Left lung (tissue), 10 donors: ENCODE results near the gene CRYBG2. TPM values are rescaled to one million over a fixed set of nuclear protein-coding genes. Genes with fewer than 3 reads are reported as not detected.
"Not testable (repeated sequence)": the region's sequence is repeated elsewhere in the genome, so short reads cannot be mapped to it uniquely, and the experiment has no call there.

Experiments used
- ATAC-seq: fragments of 200-7000 bp; cut with Tn5 transposase; one replicate; pipeline ENCODE4 v1.9.1; 2020; ENCODE audit warnings: moderate library complexity
- DNase-seq, 4 donors: peaks; one replicate each; pipeline ENCODE4 v3.0.0-alpha.2; 2013 to 2020
- H3K27ac ChIP-seq, 2 donors: fragments of 200-600 bp; sonication (generic) in 1 of 2; one replicate each; pipeline versions ENCODE4 v1.5.0 to v1.8.0; 2020 to 2021
- H3K27me3 ChIP-seq, 2 donors: fragments of 200-600 bp; sonication (generic) in 1 of 2; one replicate each; pipeline versions ENCODE4 v1.5.0 to v1.8.0; 2020 to 2021
- H3K36me3 ChIP-seq, 2 donors: fragments of 200-600 bp; sonication (generic) in 1 of 2; one replicate each; pipeline versions ENCODE4 v1.5.0 to v1.8.0; 2020 to 2021
- H3K4me1 ChIP-seq, 2 donors: fragments of 200-600 bp; one replicate each; pipeline ENCODE4 v1.8.0; 2021
- H3K4me3 ChIP-seq, 2 donors: fragments of 200-600 bp; sonication (generic) in 1 of 2; one replicate each; pipeline versions ENCODE4 v1.5.0 to v1.8.0; 2020 to 2021; ENCODE audit warnings: mild to moderate bottlenecking in 1 of 2
- H3K9me3 ChIP-seq, 2 donors: fragments of 200-600 bp; sonication (generic) in 1 of 2; one replicate each; pipeline versions ENCODE4 v1.5.0 to v1.8.0; 2020 to 2021
- intact Hi-C, 2 donors: fragments of 100-400 bp; cut with DNase I; formaldehyde crosslinking; loops; one replicate each; pipeline versions ENCODE4 v1.11.2 to v1.14.2; 2022
- polyA plus RNA-seq, 6 donors: library from polyadenylated mRNA; unstranded; fragments of 120-200 nt; gene quantifications; one replicate each; pipeline ENCODE4 v1.2.1, GENCODE V29; 2013; ENCODE audit not compliant: insufficient read length in 6 of 6
- total RNA-seq, 2 donors: library from RNA; stranded (reverse); fragmentation: NEBNext Ultra II Directional; extraction: Animal tissue kit (Norgen Biotek cat#: 25700); gene quantifications; one replicate each; pipeline ENCODE4 v1.2.1, GENCODE V29; 2021
- TF ChIP-seq, protein P1 (sequence below), 2 donors: fragments of 200-600 bp; sonication (generic) in 1 of 2; IDR thresholded peaks; one replicate each; pipeline versions ENCODE4 v1.5.0 to v1.8.0; 2021; ENCODE audit warnings: antibody characterized with exemption in 2 of 2
- donor health status: DM: no; HTN: yes; CAD: no.
- donor health status: DM: no; HTN: no; CAD: no.

CRYBG2 gene
- total and polyA plus RNA-seq, 8 donors: 0.94 to 7.6 (median 1.7) TPM

DNA sequence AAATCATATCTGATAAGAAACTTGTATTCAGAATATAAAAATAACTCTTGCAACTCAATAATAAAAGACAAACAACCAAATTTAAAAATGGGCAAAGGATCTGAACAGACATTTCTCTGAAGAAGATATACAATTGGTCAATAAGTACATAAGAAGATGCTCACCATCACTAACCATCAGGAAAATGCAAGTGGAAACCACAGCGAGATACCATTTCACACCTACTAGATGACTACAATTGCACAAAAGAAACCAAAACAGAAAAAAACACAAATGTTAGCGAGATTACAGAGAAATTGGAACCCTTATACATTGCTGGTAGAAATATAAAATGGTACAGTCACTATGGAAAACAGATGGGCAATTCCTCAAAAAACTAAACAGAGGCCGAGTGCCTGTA, 30.1 kb upstream of the CRYBG2 start:
- no peak for ATAC-seq
- Histone ChIP-seq H3K36me3 (no peaks in the 10 kb centered on the region), H3K4me3 (no peak overlapping the region), H3K9me3 (no peaks in the 10 kb centered on the region), H3K27ac (no peak overlapping the region), H3K27me3 (peaks cover 0 to 27% of the 10 kb centered on the region in 2 donors), H3K4me1 (no peaks in the 10 kb centered on the region)
- DNase-seq: no peak
- intact Hi-C loops: no loop called here
- TF ChIP-seq, protein P1, sequence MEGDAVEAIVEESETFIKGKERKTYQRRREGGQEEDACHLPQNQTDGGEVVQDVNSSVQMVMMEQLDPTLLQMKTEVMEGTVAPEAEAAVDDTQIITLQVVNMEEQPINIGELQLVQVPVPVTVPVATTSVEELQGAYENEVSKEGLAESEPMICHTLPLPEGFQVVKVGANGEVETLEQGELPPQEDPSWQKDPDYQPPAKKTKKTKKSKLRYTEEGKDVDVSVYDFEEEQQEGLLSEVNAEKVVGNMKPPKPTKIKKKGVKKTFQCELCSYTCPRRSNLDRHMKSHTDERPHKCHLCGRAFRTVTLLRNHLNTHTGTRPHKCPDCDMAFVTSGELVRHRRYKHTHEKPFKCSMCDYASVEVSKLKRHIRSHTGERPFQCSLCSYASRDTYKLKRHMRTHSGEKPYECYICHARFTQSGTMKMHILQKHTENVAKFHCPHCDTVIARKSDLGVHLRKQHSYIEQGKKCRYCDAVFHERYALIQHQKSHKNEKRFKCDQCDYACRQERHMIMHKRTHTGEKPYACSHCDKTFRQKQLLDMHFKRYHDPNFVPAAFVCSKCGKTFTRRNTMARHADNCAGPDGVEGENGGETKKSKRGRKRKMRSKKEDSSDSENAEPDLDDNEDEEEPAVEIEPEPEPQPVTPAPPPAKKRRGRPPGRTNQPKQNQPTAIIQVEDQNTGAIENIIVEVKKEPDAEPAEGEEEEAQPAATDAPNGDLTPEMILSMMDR (IDR thresholded peaks at IDR 0.05): no peak

DNA sequence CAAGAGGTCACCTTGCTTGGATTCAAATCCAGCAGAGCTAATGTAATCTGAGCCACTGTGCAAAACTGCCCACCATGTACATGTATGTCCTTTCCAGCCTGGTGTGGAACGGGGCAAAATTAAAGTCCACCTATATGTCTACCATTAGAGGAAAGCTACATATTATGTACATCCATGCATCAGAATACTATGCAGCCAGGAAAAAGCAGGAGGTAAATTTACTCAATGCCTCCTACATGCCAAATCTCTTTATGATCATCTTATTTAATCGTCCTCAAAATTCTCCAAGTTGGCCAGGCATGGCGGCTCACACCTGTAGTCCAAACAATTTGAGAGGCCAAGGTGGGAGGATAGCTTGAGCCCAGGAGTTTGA, 24.9 kb upstream of the CRYBG2 start:
- TF ChIP-seq, protein P1 (IDR thresholded peaks at IDR 0.05): no peak
- no peaks in the 10 kb centered on the region for H3K36me3 ChIP-seq
- H3K4me3 ChIP-seq: no peak overlapping the region
- intact Hi-C loops: no loop called here
- DNase-seq: no peak
- no peak overlapping the region for H3K27ac ChIP-seq
- peaks cover 0 to 18% of the 10 kb centered on the region in 2 donors for H3K4me1 ChIP-seq
- H3K9me3 ChIP-seq: no peaks in the 10 kb centered on the region
- peaks cover 0 to 11% of the 10 kb centered on the region in 2 donors for H3K27me3 ChIP-seq
- no peak for ATAC-seq

DNA sequence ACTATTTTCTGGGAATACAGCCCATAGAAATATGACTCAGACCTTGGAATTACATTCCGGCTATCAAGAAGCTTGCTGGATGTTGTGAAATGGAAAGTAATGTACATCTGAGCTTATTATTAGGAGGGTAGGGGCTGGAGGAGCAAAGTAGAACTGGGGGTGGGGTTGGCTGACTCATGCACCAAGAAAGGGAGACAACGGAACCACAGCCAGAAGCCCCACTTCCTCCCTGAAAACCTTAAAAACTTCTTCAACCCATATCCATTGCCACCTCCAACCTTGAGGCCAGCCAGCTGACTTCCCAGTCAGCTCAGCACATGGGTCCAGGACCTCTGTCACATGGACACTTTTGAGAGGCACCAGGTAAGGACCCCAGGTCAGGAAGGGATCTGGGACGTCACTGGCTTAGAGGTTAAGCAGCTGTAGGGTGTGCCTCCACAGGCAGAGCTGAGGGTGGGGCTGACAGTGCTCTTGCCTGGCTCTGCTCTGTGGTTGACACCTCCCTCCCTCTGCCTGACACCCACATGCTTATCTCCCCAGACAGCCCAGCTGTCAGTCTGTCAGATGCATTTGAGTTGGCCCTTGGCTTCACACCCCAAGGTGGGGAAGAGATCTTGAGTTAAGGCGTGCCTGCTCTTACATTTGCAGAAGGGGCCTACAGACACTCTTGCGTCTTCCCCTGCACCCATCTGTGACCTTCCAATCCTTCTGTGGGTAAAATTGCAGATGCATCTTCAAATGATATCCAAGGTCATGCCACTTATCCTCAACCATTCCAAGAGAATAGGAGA, 24.4 kb upstream of the CRYBG2 start:
- ATAC-seq: peak; percentile 86
- Histone ChIP-seq H3K27ac (peak overlapping the region; percentile 56 to 57), H3K27me3 (peaks cover 0 to 11% of the 10 kb centered on the region in 2 donors), H3K36me3 (no peaks in the 10 kb centered on the region), H3K4me1 (peaks cover 0 to 18% of the 10 kb centered on the region in 2 donors), H3K9me3 (no peaks in the 10 kb centered on the region), H3K4me3 (no peak overlapping the region)
- TF ChIP-seq, protein P1 (IDR thresholded peaks at IDR 0.05): no peak
- peak in 1 of 4 donors; percentile 67 for DNase-seq
- intact Hi-C loops: no loop called here

DNA sequence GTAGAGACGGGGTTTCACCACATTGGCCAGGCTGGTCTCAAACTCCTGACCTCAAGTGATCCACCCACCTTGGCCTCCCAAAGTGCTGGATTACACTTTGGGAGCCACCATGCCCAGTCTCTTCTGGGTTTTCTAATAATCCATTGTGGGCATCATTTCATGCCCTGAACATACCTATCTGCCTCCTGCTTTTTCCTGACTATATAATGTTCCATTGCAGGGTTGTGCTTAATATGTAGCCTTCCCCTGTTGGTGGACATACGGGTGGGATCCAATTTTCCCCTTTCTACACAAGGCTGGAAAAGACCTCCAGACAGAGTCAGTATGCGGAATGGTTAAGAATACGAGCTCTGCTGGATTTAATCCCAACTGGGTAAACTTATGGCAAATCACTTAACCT, 22.1 kb upstream of the CRYBG2 start:
- H3K36me3 ChIP-seq: no peaks in the 10 kb centered on the region
- TF ChIP-seq, protein P1 (IDR thresholded peaks at IDR 0.05): no peak
- DNase-seq (no peak), ATAC-seq (no peak)
- no peaks in the 10 kb centered on the region for H3K9me3 ChIP-seq
- no peak overlapping the region for H3K4me3 ChIP-seq
- H3K27me3 ChIP-seq: peaks cover 0 to 5% of the 10 kb centered on the region in 2 donors
- intact Hi-C loops: no loop called here
- no peak overlapping the region for H3K27ac ChIP-seq
- peaks cover 0 to 18% of the 10 kb centered on the region in 2 donors for H3K4me1 ChIP-seq

DNA sequence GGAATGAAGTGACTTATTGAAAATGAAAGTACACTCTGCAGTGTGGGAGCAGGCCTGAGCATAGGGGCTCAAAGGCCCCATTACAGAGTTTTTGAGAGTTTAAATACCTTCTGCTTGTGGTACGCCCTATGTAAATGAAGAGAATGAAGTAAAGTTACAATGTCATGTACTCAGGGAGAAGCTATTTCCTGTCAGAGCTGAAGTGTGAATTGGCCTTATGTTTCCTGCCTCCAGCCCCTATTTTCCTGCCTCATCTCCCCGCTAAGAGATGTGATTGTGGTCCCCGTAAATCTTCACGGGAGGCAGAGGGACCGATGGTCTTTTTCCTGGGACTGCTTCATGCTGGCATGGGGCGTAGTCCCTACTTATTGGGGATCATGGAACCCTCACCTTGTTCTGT, 21.2 kb upstream of the CRYBG2 start:
- no peaks in the 10 kb centered on the region for H3K9me3 ChIP-seq
- no peaks in the 10 kb centered on the region for H3K36me3 ChIP-seq
- no peak overlapping the region for H3K27ac ChIP-seq
- TF ChIP-seq, protein P1 (IDR thresholded peaks at IDR 0.05): no peak
- intact Hi-C loops: no loop called here
- no peak overlapping the region for H3K4me3 ChIP-seq
- peaks cover 0 to 18% of the 10 kb centered on the region in 2 donors for H3K4me1 ChIP-seq
- H3K27me3 ChIP-seq: no peaks in the 10 kb centered on the region
- ATAC-seq (no peak), DNase-seq (no peak)

DNA sequence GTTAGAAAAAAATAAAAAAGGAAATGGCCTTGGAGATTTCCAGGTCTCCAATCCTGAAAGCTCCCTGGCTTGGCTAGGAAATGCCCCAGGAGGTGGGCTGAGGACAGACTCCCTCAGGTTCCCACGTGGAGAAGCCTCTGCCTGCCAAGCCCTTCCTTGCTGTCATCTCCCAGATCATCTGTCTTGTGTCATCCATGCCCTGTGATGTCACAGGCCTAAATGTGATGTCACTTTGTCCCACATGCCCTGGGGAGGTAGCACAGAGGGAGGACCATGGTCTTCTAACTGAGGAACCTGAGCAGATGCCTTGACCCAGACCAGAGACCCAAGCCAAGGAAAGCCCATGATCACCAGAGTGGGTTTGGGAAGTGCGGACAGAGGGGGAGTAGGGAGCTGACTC, 20.4 kb upstream of the CRYBG2 start:
- H3K9me3 ChIP-seq, H3K36me3 ChIP-seq, ATAC-seq, H3K27me3 ChIP-seq, intact Hi-C loops, H3K4me3 ChIP-seq, H3K27ac ChIP-seq, DNase-seq: not testable (repeated sequence)
- peaks cover 0 to 18% of the 10 kb centered on the region in 2 donors for H3K4me1 ChIP-seq
